GM10266 (cell line): ENCODE results near the gene HECTD4.
"Not testable (repeated sequence)": the region's sequence is repeated elsewhere in the genome, so short reads cannot be mapped to it uniquely, and the experiment has no call there.

Experiments
- DNase-seq: peaks from one replicate; pipeline ENCODE4 v3.0.0; 2012; ENCODE audit errors: extremely low spot score
- TF ChIP-seq, protein P1 (sequence below): IDR thresholded peaks from 2 replicates; pipeline ENCODE4 v1.5.1; 2012; ENCODE audit warnings: mild to moderate bottlenecking, low read depth; ENCODE audit not compliant: control insufficient read depth, insufficient read depth; ENCODE audit errors: missing control alignments

The HECTD4 gene

DNA sequence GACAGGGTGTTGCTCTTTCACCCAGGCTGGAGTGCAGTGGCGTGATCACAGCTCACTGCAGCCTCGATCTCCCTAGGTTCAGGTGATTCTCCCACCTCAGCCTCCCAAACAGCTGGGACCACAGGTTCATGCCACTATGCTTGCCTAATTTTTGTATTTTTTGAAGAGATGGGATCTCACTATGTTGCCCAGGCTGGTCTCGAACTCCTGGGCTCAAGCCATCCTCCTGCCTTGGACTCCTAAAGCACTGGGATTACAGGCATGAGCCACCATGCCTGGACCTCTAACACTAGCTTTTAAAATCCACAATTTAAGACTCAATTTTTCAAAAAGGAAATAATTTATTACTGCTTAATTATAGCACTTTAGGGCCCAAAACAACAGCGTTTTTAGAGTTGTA, 149.0 kb downstream of the HECTD4 start:
- TF ChIP-seq, protein P1, sequence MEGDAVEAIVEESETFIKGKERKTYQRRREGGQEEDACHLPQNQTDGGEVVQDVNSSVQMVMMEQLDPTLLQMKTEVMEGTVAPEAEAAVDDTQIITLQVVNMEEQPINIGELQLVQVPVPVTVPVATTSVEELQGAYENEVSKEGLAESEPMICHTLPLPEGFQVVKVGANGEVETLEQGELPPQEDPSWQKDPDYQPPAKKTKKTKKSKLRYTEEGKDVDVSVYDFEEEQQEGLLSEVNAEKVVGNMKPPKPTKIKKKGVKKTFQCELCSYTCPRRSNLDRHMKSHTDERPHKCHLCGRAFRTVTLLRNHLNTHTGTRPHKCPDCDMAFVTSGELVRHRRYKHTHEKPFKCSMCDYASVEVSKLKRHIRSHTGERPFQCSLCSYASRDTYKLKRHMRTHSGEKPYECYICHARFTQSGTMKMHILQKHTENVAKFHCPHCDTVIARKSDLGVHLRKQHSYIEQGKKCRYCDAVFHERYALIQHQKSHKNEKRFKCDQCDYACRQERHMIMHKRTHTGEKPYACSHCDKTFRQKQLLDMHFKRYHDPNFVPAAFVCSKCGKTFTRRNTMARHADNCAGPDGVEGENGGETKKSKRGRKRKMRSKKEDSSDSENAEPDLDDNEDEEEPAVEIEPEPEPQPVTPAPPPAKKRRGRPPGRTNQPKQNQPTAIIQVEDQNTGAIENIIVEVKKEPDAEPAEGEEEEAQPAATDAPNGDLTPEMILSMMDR, result no peak
- no peak for DNase-seq

DNA sequence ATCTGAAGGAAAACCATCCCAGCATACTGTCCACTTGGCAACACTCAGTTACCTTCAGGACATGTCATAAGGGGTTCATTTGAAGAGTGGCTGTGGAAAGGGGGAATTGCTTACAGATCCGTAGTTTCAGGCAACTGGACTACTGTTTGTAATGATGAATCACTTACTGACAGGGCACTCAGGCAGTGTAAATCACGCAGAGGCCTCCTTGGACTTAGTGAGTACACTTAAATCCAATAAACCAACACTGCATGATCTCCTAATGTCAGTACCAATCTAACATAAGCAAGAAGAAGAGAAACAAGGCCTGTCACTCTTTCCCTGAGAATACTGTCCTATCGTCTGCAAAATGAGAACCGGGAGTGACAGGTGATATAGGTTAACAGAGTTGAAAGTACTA, 152.1 kb downstream of the HECTD4 start:
- TF ChIP-seq, protein P1, result no peak
- no peak for DNase-seq

DNA sequence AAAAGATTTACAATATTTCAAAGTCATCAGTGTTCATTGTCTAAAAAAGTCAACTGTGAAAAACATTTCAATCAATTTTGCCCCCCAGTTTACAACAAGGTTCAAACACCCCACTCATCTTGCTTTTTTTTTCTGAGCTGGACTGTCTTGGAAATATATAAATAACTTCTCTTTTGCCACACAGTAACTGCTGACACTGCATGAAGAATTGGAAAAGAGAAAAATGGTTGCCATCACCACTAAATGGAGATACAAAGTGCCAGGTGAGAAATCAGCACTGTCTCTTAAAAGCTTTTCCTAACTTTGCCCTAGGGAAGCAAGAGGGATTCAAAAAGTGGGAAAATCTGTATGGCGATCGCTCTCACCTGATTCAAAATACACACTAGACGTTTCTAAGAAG, 155.5 kb downstream of the HECTD4 start:
- TF ChIP-seq, protein P1, result no peak
- no peak for DNase-seq

DNA sequence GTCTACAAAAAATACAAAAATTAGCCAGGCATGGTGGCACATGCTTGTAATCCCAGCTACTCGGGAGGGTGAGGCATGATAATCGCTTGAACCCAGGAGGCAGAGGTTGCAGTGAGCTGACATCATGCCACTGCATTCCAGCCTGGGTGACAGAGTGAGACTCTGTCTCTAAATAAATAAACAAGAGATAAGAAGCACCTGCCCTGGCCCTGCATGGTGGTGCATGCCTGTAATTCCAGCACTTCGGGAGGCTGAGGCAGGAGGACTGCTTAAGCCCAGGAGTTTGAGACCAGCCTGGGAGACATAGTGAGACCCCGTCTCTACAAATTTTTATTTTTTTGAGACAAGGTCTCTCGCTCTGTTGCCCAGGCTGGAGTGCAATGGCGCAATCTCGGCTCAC, 161.6 kb downstream of the HECTD4 start:
- DNase-seq, result not testable (repeated sequence)

DNA sequence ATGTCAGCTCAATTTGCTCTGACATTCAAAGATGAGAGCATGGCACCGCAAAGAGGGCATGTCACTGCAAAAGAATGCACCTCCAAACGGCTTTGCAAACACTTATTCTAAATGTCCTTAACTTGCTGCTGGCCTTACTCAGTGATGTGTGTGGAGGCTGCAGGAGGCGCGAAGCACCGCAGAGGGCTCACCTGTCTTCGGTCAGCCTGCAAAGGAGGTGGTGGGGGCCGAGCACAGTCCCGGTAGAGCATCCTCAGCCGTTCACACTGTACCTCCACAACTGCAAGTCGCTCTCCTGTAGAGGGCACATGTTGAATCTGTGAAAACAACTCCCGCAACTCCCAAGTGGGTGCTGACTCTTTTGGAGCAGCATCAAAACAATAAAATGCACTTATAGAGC, 163.0 kb downstream of the HECTD4 start:
- DNase-seq, result no peak
- TF ChIP-seq, protein P1, result no peak

DNA sequence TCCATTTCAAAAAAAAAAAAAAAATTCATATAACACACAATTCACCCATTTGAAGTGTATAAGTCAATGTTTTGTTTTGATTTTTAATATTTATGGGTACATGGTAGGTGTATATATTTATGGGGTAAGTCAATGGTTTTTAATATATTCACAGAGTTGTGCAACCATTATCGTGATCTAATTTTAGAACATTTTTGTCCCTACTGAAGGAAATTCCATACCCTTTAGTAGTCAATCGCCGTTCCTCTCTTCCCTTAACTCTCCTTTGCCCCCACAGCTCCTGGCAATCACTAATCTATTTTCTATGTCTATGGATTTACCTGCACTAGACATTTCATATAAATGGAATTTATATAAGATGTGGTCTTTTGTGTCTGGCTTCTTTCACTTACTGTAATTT, 164.1 kb downstream of the HECTD4 start:
- no peak for DNase-seq
- TF ChIP-seq, protein P1, result no peak

DNA sequence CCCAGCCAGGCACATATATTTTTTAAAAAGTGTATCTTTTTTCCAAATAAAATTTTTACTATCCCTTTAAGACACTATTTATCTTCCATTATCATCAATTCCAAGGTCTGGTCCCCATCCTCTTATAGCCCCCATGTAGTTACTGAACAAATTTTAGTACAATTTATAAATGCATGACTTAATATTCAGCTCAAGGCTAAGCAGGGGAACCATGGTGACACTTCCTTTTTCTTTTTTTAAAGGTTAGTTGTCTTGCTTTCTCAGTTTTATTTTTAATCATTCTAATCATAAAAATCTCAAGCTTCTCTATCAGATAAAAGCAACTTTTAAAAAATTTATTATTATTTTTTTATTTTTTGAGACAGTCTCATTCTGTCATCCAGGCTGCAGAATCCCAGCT, 164.6 kb downstream of the HECTD4 start:
- DNase-seq, result no peak
- TF ChIP-seq, protein P1, result no peak

DNA sequence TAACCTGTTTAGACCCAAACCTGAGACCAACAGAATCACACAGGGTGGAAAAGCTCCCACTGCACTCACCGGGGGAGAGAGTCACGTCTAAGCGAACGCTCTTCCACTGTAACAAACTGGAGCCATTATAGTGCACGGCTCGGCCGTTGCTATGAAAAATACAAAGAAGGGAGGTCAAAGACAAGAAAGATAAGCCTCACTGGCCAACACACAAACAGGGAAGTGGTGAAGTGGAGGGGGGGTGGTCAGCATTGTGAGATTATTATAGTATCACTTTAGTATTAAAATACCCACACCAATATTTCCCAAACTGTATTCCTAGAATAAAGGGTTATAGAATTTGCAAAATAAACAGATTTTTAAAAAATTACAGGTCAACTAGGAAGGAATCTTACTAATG, 166.0 kb downstream of the HECTD4 start:
- DNase-seq, result no peak
- TF ChIP-seq, protein P1, result no peak
